NT2/D1 (cell line): ENCODE data around the gene MCU.

Source experiments
- YY1 ChIP-seq: IDR thresholded peaks from 2 replicates; pipeline ENCODE4 v1.6.1; 2011; ENCODE audit not compliant: insufficient read length, insufficient read depth
- ZNF274 ChIP-seq: IDR thresholded peaks from 2 replicates; pipeline ENCODE4 v1.6.1; 2011; ENCODE audit warnings: mild to moderate bottlenecking, low read depth, low read length

GRCh38 chr10:72658696-72659400, 33.1 kb upstream of the MCU start:
- no peak for TF ChIP-seq ZNF274
- no peak for TF ChIP-seq YY1
